Naive thymus-derived CD4-positive, alpha-beta T cell (primary cell): ENCODE measurements around the gene RNU6-7. TPM values are rescaled to one million over a fixed set of nuclear protein-coding genes. Genes with fewer than 3 reads are reported as not detected.
A peak's percentile ranks its signal among the peaks of the same experiment; 100 is the strongest.

Experiments
- ATAC-seq: fragments of 150-1000 bp; cut with Tn5 transposase; 2 replicates; pipeline ENCODE4 v1.10.0; 2021; ENCODE audit warnings: mild to moderate bottlenecking, moderate library complexity
- CTCF ChIA-PET: fragments of 350-600 bp; sonication (Branson Sonifier 250); formaldehyde crosslinking; loops from one replicate; lab custom pipeline; 2021; ENCODE audit warnings: antibody characterized with exemption; lab: Charles Lee
- POLR2A ChIA-PET: fragments of 350-600 bp; sonication (Branson Sonifier 250); formaldehyde crosslinking; loops from one replicate; lab custom pipeline; 2021; ENCODE audit warnings: antibody characterized with exemption, inconsistent platforms; lab: Charles Lee
- DNase-seq, 9 donors: peaks; one replicate each; pipeline versions ENCODE4 v3.0.0 to v3.0.0-alpha.2; 2020 to 2022; ENCODE audit warnings: mixed read lengths in 1 of 9
- H3K27ac ChIP-seq: one replicate; pipeline ENCODE4 v1.7.0; 2013; ENCODE audit warnings: mild to moderate bottlenecking, low read depth, low read length, moderate library complexity
- H3K27me3 ChIP-seq, 2 donors: one replicate each; pipeline ENCODE4 v1.7.0; 2013; ENCODE audit warnings: low read length in 2 of 2, mild to moderate bottlenecking in 2 of 2, moderate library complexity in 2 of 2; ENCODE audit not compliant: control insufficient read depth in 2 of 2, insufficient read depth in 2 of 2
- H3K36me3 ChIP-seq, 3 experiments: 1 replicate in 2 of 3; 2 replicates in 1 of 3; pipeline ENCODE4 v1.7.0; 2013; ENCODE audit warnings: low read length in 3 of 3, mild to moderate bottlenecking in 3 of 3, moderate library complexity in 1 of 3; ENCODE audit not compliant: insufficient read depth in 3 of 3, control insufficient read depth in 2 of 3
- H3K4me1 ChIP-seq, 2 donors: one replicate each; pipeline ENCODE4 v1.7.0; 2013; ENCODE audit warnings: low read length in 2 of 2, mild to moderate bottlenecking in 2 of 2, moderate library complexity in 1 of 2; ENCODE audit not compliant: control insufficient read depth in 2 of 2, insufficient read depth in 2 of 2
- H3K4me3 ChIP-seq: 2 replicates; pipeline ENCODE4 v1.7.0; 2013; ENCODE audit warnings: mild to moderate bottlenecking, low read length
- H3K9me3 ChIP-seq, 3 experiments: 1 replicate in 2 of 3; 2 replicates in 1 of 3; pipeline ENCODE4 v1.7.0; 2013; ENCODE audit warnings: low read length in 3 of 3; ENCODE audit not compliant: control insufficient read depth in 2 of 3
- H3K27ac Mint-ChIP-seq, 9 donors: one replicate each; pipeline ENCODE4 v1.8.0; 2020 to 2022; ENCODE audit warnings: mixed read lengths in 9 of 9, mild to moderate bottlenecking in 8 of 9, moderate library complexity in 5 of 9, inconsistent platforms in 2 of 9
- H3K27me3 Mint-ChIP-seq, 5 donors: one replicate each; pipeline ENCODE4 v1.8.0; 2021 to 2022; ENCODE audit warnings: mixed read lengths in 5 of 5, mild to moderate bottlenecking in 1 of 5
- H3K36me3 Mint-ChIP-seq, 5 donors: one replicate each; pipeline ENCODE4 v1.8.0; 2020 to 2022; ENCODE audit warnings: mixed read lengths in 5 of 5, mild to moderate bottlenecking in 3 of 5, inconsistent platforms in 1 of 5
- H3K4me1 Mint-ChIP-seq, 7 donors: one replicate each; pipeline ENCODE4 v1.8.0; 2020 to 2022; ENCODE audit warnings: mixed read lengths in 7 of 7, mild to moderate bottlenecking in 3 of 7, inconsistent platforms in 1 of 7
- H3K4me3 Mint-ChIP-seq, 10 donors: one replicate each; pipeline ENCODE4 v1.8.0; 2020 to 2022; ENCODE audit warnings: mild to moderate bottlenecking in 10 of 10, mixed read lengths in 10 of 10, moderate library complexity in 6 of 10, inconsistent platforms in 2 of 10
- H3K9me3 Mint-ChIP-seq, 11 donors: one replicate each; pipeline ENCODE4 v1.8.0; 2020 to 2022; ENCODE audit warnings: mixed read lengths in 11 of 11, mild to moderate bottlenecking in 4 of 11, inconsistent platforms in 1 of 11, moderate library complexity in 1 of 11
- intact Hi-C, 2 donors: fragments of 100-400 bp; cut with micrococcal nuclease; formaldehyde crosslinking; loops; one replicate each; pipeline ENCODE4 v1.15.1; 2023
- polyA plus RNA-seq, 2 donors: library from polyadenylated mRNA; unstranded; fragments of 300-500 nt; fragmentation: Illumina TruSeq; gene quantifications; one replicate each; pipeline ENCODE4 v1.2.3, GENCODE V29; 2021
- total RNA-seq, 6 experiments: library from RNA in 5 of 6; stranded (reverse) in 5 of 6; gene quantifications; 1 replicate in 5 of 6; 2 replicates in 1 of 6; pipeline ENCODE4 v1.2.3 and lab custom pipeline; 2021 to 2026

Gene RNU6-7
- total and polyA plus RNA-seq, 7 experiments from 2014 or later: not detected

DNA sequence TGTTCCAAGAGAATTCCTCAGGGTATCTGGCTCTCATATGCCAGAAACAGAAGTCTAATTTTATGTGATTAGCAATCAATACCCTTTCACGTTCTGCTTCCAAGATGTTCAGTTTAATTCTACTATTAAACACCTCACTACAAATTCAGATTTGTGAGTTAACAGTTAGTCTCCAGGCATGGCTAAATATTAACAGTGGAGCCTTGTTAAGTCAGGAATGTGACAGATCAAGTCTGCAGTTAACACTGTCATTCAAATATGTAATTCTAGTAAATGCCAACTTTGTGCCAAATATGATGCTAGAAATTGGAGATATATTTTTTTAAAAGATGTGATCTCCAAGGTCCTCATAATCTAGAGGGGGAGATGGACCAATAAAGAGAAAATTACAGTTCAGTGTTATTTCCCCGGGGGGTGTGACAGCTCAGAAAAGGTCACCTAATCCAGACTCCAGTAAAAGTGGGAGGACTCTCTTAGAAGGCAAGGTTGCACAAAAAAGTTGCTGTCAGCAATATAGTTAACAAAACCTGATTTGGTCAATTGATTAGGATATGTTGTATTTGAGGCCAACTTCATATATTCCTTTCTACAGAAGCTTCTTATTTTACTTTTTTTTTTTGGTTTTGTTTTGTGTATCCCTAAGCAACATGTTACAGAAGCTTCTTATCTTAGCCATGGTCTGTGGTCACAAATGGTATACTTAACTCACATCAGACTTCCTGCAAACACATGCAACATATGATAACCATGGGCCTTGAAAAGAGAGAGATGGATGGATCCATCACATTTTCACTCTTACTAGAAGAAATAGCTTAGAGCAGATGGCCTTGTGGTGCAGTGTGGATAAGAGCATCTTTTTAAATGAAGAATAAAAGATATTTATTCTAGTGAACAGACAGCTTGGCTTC is 18.4 kb upstream of the RNU6-7 start:
- peaks cover 3 to 31% (median 12%) of the 10 kb centered on the region in 11 donors for H3K9me3 Mint-ChIP-seq
- Histone ChIP-seq H3K4me1 (no peaks in the 10 kb centered on the region), H3K4me3 (no peak overlapping the region), H3K27me3 (no peaks in the 10 kb centered on the region), H3K27ac (no peak overlapping the region), H3K9me3 (no peaks in the 10 kb centered on the region), H3K36me3 (no peaks in the 10 kb centered on the region)
- peaks cover 0 to 19% (median 9%) of the 10 kb centered on the region in 5 donors for H3K27me3 Mint-ChIP-seq
- POLR2A ChIA-PET: no interaction called here
- no peak overlapping the region for H3K4me3 Mint-ChIP-seq
- ATAC-seq (no peak), DNase-seq (no peak)
- intact Hi-C loops: no loop called here
- no peak overlapping the region for H3K27ac Mint-ChIP-seq
- H3K36me3 Mint-ChIP-seq: peaks cover 2 to 9% (median 7%) of the 10 kb centered on the region in 5 donors
- peaks cover 3 to 6% (median 6%) of the 10 kb centered on the region in 7 donors for H3K4me1 Mint-ChIP-seq
- CTCF ChIA-PET: interaction anchor here (0.6 kb wide), 1 partner anchor 19 kb away, joined by 3 read pairs; no protein-coding TSS in a partner anchor

DNA sequence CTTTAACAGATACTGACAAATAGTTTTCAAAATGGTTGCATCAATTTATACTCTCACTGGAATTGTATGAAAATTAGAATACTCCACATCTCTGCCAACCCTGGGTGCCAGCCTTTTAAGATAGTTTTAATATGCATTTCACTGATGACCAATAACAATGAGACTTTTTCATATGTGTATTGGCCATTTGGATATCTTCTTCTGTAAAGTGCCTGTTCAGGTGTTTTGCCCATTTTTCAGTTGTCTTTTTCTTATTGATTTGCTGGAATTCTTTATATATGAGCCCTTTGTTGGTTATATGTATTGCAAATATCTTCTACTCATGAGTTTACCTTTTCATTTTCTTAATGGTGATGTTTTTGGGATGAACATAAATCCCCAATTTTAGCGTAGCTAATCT is 16.7 kb upstream of the RNU6-7 start:
- Histone ChIP-seq H3K9me3 (no peaks in the 10 kb centered on the region), H3K4me3 (no peak overlapping the region), H3K27me3 (no peaks in the 10 kb centered on the region), H3K4me1 (no peaks in the 10 kb centered on the region), H3K36me3 (no peaks in the 10 kb centered on the region), H3K27ac (no peak overlapping the region)
- H3K4me3 Mint-ChIP-seq: no peak overlapping the region
- peaks cover 0 to 26% (median 8%) of the 10 kb centered on the region in 11 donors for H3K9me3 Mint-ChIP-seq
- H3K4me1 Mint-ChIP-seq: peaks cover 5 to 8% (median 6%) of the 10 kb centered on the region in 7 donors
- DNase-seq (no peak), ATAC-seq (no peak)
- peaks cover 0 to 9% (median 7%) of the 10 kb centered on the region in 5 donors for H3K36me3 Mint-ChIP-seq
- H3K27me3 Mint-ChIP-seq: peaks cover 0 to 19% (median 9%) of the 10 kb centered on the region in 5 donors
- CTCF ChIA-PET: interaction anchor here (1.2 kb wide), 1 partner anchor 30 kb away, joined by 3 read pairs; no protein-coding TSS in a partner anchor
- intact Hi-C loops: loop anchor here in 1 of 2 donors (5.0 kb wide), 1 partner anchor 78 kb away; no protein-coding TSS in a partner anchor
- no peak overlapping the region for H3K27ac Mint-ChIP-seq
- POLR2A ChIA-PET: no interaction called here

DNA sequence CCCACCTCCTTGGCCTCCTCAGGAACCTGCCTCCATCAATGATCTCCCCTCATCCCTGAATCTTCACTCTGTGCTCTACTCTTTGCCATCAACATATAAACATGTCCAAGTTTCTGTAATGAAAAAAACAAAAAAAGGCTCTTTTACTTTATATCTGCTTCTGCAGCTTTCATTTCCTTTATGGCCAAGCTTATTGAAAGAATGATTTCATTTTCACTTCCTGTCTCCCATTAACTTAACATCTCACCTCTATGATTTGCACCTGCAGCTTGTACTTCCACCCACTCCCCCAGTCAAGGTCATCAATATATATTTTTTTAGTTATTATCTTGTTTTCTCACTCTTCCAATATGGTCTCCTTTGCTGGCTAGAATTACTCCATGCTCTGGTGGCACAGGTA is 15.6 kb upstream of the RNU6-7 start:
- H3K9me3 Mint-ChIP-seq: peaks cover 0 to 26% (median 5%) of the 10 kb centered on the region in 11 donors
- Histone ChIP-seq H3K36me3 (no peaks in the 10 kb centered on the region), H3K9me3 (no peaks in the 10 kb centered on the region), H3K27ac (no peak overlapping the region), H3K27me3 (no peaks in the 10 kb centered on the region), H3K4me3 (no peak overlapping the region), H3K4me1 (no peaks in the 10 kb centered on the region)
- no peak for ATAC-seq
- peaks cover 0 to 9% (median 7%) of the 10 kb centered on the region in 5 donors for H3K36me3 Mint-ChIP-seq
- intact Hi-C loops: loop anchor here in 1 of 2 donors (5.0 kb wide), 1 partner anchor 79 kb away; no protein-coding TSS in a partner anchor
- H3K4me1 Mint-ChIP-seq: peaks cover 5 to 8% (median 6%) of the 10 kb centered on the region in 7 donors
- ChIA-PET POLR2A (no interaction called here), CTCF (interaction anchor here (1.2 kb wide), 1 partner anchor 29 kb away, joined by 3 read pairs; no protein-coding TSS in a partner anchor)
- H3K27ac Mint-ChIP-seq: no peak overlapping the region
- DNase-seq: no peak
- no peak overlapping the region for H3K4me3 Mint-ChIP-seq
- H3K27me3 Mint-ChIP-seq: peaks cover 0 to 19% (median 5%) of the 10 kb centered on the region in 5 donors

DNA sequence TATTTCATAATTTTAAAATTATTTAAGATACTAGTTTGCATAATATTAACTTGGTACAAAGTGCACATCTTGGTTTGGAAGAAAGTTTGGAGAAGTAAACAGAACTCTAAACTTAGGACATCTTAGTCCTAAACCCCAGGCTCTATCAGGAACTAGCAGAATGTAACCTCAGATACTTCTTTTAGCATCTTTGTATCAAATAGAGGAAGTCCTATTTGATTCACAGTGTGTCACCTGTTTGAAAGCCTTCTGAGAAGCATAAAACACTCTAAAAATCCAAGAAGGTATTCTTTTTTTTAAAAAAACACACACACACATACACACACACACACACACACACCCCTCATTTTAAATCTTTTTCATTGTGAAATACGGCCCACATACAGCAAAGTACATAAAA is 12.0 kb upstream of the RNU6-7 start:
- no peaks in the 10 kb centered on the region for H3K27me3 ChIP-seq
- H3K9me3 ChIP-seq: no peaks in the 10 kb centered on the region
- H3K4me1 ChIP-seq: no peaks in the 10 kb centered on the region
- CTCF ChIA-PET: no interaction called here
- intact Hi-C loops: loop anchor here in 1 of 2 donors (5.0 kb wide), 1 partner anchor 83 kb away; no protein-coding TSS in a partner anchor
- POLR2A ChIA-PET: no interaction called here
- H3K4me3 Mint-ChIP-seq: peak overlapping the region in 1 of 10 donors; percentile 44
- H3K4me3 ChIP-seq: no peak overlapping the region
- peaks cover 5 to 8% (median 6%) of the 10 kb centered on the region in 7 donors for H3K4me1 Mint-ChIP-seq
- H3K36me3 ChIP-seq: no peaks in the 10 kb centered on the region
- no peak overlapping the region for H3K27ac ChIP-seq
- H3K27me3 Mint-ChIP-seq: peaks cover 0 to 16% (median 5%) of the 10 kb centered on the region in 5 donors
- no peak for DNase-seq
- H3K9me3 Mint-ChIP-seq: peaks cover 0 to 16% (median 5%) of the 10 kb centered on the region in 11 donors
- H3K36me3 Mint-ChIP-seq: peaks cover 0 to 5% (median 3%) of the 10 kb centered on the region in 5 donors
- no peak for ATAC-seq
- H3K27ac Mint-ChIP-seq: no peak overlapping the region

DNA sequence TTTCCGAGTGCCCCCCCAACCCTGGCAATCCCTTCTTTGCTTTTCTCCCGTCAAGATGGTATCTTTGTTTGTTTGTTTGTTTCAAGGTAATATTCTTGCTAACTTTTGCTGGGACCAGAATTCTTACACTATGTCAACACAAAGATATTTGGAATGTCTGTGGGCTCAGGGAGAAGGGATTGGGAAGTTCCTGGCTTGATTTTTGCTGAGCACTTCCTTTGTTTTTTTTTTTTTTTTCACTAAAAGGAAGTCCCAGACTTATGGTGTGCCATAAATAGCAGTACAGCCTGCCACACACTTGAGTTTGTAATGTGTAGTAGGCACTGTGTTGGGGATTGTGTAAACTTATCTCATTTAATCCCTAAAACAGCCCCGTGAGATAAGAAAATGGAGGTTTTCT is 11.2 kb upstream of the RNU6-7 start:
- no peak overlapping the region for H3K4me3 ChIP-seq
- intact Hi-C loops: no loop called here
- H3K9me3 Mint-ChIP-seq: peaks cover 0 to 9% (median 2%) of the 10 kb centered on the region in 11 donors

DNA sequence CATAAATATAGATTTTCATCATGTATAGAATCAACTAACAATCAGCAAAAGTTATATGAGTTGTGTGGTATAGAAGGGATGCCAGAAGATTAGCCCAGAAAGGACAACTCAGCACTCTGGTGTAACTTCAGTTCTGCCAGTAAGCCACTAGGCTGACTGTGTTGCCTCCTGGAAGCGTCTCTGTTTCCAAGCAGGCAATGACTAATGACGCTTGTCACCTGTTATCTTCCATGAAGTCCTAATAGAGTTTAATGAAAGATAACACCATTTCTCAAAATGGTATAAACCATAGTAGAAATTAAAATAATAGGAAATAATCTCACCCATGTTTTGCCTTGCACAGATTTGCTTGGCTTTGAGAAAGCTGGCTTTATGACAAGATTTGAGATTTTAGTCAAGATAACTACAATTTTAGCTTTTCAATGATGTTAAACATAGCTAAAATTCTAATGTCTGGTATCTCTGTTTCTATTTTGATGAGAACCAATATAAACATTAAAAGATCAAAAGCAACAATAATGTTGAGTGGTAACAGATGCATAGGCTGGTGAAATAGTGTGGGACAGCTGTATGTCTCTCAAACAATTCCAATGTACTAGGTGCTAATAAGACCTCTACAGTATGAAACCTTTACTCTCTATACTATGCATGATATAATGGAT is 9.0 kb upstream of the RNU6-7 start:
- Mint-ChIP-seq H3K9me3 (no peaks in the 10 kb centered on the region), H3K4me1 (peaks cover 0 to 3% (median 0%) of the 10 kb centered on the region in 7 donors), H3K27me3 (peaks cover 0 to 7% (median 5%) of the 10 kb centered on the region in 5 donors), H3K27ac (no peak overlapping the region), H3K36me3 (no peaks in the 10 kb centered on the region), H3K4me3 (no peak overlapping the region)
- Histone ChIP-seq H3K9me3 (no peaks in the 10 kb centered on the region), H3K4me3 (no peak overlapping the region), H3K27ac (no peak overlapping the region), H3K36me3 (no peaks in the 10 kb centered on the region), H3K27me3 (no peaks in the 10 kb centered on the region), H3K4me1 (no peaks in the 10 kb centered on the region)
- DNase-seq (no peak), ATAC-seq (no peak)
- ChIA-PET POLR2A (interaction anchor here (0.6 kb wide), 1 partner anchor 349 kb away, joined by 3 read pairs; no protein-coding TSS in a partner anchor), CTCF (no interaction called here)
- intact Hi-C loops: no loop called here

More for the DNA sequence above, 11.2 kb upstream of the RNU6-7 start:
- Histone ChIP-seq H3K4me1 (no peaks in the 10 kb centered on the region), H3K9me3 (no peaks in the 10 kb centered on the region), H3K27me3 (no peaks in the 10 kb centered on the region), H3K36me3 (no peaks in the 10 kb centered on the region), H3K27ac (no peak overlapping the region)
- no peak for DNase-seq
- H3K27me3 Mint-ChIP-seq: peaks cover 0 to 13% (median 5%) of the 10 kb centered on the region in 5 donors
- no peak overlapping the region for H3K4me3 Mint-ChIP-seq
- peaks cover 5 to 8% (median 6%) of the 10 kb centered on the region in 7 donors for H3K4me1 Mint-ChIP-seq
- ATAC-seq: no peak
- CTCF ChIA-PET: no interaction called here
- POLR2A ChIA-PET: no interaction called here
- H3K36me3 Mint-ChIP-seq: peaks cover 0 to 5% (median 2%) of the 10 kb centered on the region in 5 donors
- H3K27ac Mint-ChIP-seq: no peak overlapping the region
